Measurements from ENCODE around the gene EPOP.

The EPOP gene

GRCh38 chr17:38705803-38706504 lies 31.2 kb upstream of the EPOP start:
- peak; percentile 61 for DNase-seq

- no peak for DNase-seq
These were observed 30.7 kb upstream of the EPOP start for GRCh38 chr17:38705523-38705802.

- peak; percentile 80 for DNase-seq
These were observed 30.1 kb upstream of the EPOP start, which contains the start of gene MLLT6 for GRCh38 chr17:38704606-38705522. TSS of gene MLLT6 (plus strand) at chr17:38705273. CDS start at chr17:38705633, 360 bp downstream.

- peak; percentile 93 for DNase-seq
These were observed 29.2 kb upstream of the EPOP start for GRCh38 chr17:38703742-38704605.

- peak; percentile 66 for DNase-seq
These were observed 28.4 kb upstream of the EPOP start for GRCh38 chr17:38702916-38703741.

- DNase-seq = peak; percentile 86
These were observed 27.6 kb upstream of the EPOP start for GRCh38 chr17:38702166-38702915.

- peak; percentile 91 for DNase-seq
These were observed 26.9 kb upstream of the EPOP start for GRCh38 chr17:38701504-38702165.

- DNase-seq = no peak
These were observed 24.0 kb upstream of the EPOP start for GRCh38 chr17:38698760-38699159.

GRCh38 chr17:38697061-38697820 lies 22.5 kb upstream of the EPOP start:
- DNase-seq = no peak

- no peak for DNase-seq
These were observed 19.1 kb upstream of the EPOP start for GRCh38 chr17:38693700-38694329.

- no peak for DNase-seq
These were observed 16.4 kb upstream of the EPOP start for GRCh38 chr17:38691154-38691553.

GRCh38 chr17:38690386-38690785 lies 15.6 kb upstream of the EPOP start:
- no peak for DNase-seq

- DNase-seq = no peak
These were observed 12.5 kb upstream of the EPOP start for GRCh38 chr17:38687286-38687685.

- no peak for DNase-seq
These were observed 10.7 kb upstream of the EPOP start for GRCh38 chr17:38685491-38685890.

- no peak for DNase-seq
These were observed 6.3 kb upstream of the EPOP start for GRCh38 chr17:38681096-38681495.

- no peak for DNase-seq
These were observed 3.1 kb upstream of the EPOP start for GRCh38 chr17:38677819-38678218.

GRCh38 chr17:38676706-38677504 lies 2.1 kb upstream of the EPOP start:
- DNase-seq = peak; percentile 92

- DNase-seq = peak; percentile 58
These were observed 576 bp downstream of the EPOP start for GRCh38 chr17:38674014-38674748.

Data from stimulated activated CD8-positive, alpha-beta memory T cell treated with anti-CD3 and anti-CD28 coated beads, Interleukin-4, amount 100 ng/mL, for 48 hours (primary cell).